ENCODE results near the gene CNIH2. TPM values are rescaled to one million over a fixed set of nuclear protein-coding genes. Genes with fewer than 3 reads are reported as not detected.

Gene CNIH2
- total and polyA plus RNA-seq, 2 of the 13 experiments (the other 11 are each of a cell fraction or from before 2014, with no cell fraction given): 0.60 to 0.69 TPM

DNA sequence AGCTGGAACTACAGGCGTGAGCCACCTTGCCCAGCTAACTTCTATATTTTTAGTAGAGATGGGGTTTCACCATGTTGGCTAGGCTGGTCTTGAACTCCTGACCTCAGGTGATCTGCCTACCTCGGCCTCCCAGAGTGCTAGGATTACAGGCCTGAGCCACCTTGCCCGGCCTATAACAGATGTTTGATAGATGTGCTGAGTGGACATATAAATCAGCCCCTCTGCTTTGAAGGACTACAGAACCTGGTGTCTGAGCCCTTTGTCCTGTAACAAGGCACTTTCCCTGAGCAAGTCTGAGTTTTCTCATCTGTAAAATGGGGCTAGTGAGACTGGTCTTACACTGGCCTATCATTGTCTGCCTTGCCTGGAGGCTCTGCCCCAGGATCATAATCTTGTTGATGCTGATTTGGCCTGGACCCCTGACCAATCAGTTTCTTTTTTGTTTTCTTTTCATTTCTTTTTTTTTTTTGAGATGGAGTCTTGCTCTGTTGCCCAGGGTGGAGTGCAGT is 51.2 kb downstream of the CNIH2 start:
- DNase-seq (ENCODE audit: low spot score): no peak
- Histone ChIP-seq H3K9ac (ENCODE audit: insufficient read depth, low read depth, low read length) (no peak overlapping the region), H3K27me3 (ENCODE audit: control insufficient read depth in 1 of 2, insufficient read depth in 2 of 2, low read length in 2 of 2) (peaks cover 0 to 17% of the 10 kb centered on the region in 2 experiments; a peak in 3 of 5 replicates), H3K4me3 (replicated peaks in 1 of 3; ENCODE audit: insufficient read depth in 1 of 3, low read depth in 2 of 3, low read length in 3 of 3) (peak overlapping the region in 1 of 3 experiments; percentile 76; a peak in 2 of 6 replicates), H3K4me1 (ENCODE audit: insufficient read depth, low read length) (peaks cover 57% of the 10 kb centered on the region), H3K36me3 (replicated peaks in 1 of 2; ENCODE audit: control insufficient read depth in 1 of 2, insufficient read depth in 2 of 2, low read length in 2 of 2) (no peaks in the 10 kb centered on the region), H3K4me2 (ENCODE audit: low read depth, low read length) (peak overlapping the region; percentile 100; the same call in 1 of the 2 replicates), H2AFZ (ENCODE audit: low read length) (no peak overlapping the region), H3K79me2 (ENCODE audit: insufficient read depth, low read length) (no peaks in the 10 kb centered on the region), H3K9me3 (ENCODE audit: low read length) (no peaks in the 10 kb centered on the region), H4K20me1 (ENCODE audit: insufficient read depth, low read length) (no peaks in the 10 kb centered on the region), H3K27ac (ENCODE audit: extremely low read length, insufficient read depth, low read length) (no peak overlapping the region)
- CTCF ChIA-PET (ENCODE audit: low intra/inter-chr PET ratio, low total read pairs): interaction anchor here (1.0 to 3.4 kb wide), 5 partner anchors 8 to 107 kb away, joined by 3 to 68 read pairs (median 7); no protein-coding TSS in a partner anchor
- TF ChIP-seq, protein P1, sequence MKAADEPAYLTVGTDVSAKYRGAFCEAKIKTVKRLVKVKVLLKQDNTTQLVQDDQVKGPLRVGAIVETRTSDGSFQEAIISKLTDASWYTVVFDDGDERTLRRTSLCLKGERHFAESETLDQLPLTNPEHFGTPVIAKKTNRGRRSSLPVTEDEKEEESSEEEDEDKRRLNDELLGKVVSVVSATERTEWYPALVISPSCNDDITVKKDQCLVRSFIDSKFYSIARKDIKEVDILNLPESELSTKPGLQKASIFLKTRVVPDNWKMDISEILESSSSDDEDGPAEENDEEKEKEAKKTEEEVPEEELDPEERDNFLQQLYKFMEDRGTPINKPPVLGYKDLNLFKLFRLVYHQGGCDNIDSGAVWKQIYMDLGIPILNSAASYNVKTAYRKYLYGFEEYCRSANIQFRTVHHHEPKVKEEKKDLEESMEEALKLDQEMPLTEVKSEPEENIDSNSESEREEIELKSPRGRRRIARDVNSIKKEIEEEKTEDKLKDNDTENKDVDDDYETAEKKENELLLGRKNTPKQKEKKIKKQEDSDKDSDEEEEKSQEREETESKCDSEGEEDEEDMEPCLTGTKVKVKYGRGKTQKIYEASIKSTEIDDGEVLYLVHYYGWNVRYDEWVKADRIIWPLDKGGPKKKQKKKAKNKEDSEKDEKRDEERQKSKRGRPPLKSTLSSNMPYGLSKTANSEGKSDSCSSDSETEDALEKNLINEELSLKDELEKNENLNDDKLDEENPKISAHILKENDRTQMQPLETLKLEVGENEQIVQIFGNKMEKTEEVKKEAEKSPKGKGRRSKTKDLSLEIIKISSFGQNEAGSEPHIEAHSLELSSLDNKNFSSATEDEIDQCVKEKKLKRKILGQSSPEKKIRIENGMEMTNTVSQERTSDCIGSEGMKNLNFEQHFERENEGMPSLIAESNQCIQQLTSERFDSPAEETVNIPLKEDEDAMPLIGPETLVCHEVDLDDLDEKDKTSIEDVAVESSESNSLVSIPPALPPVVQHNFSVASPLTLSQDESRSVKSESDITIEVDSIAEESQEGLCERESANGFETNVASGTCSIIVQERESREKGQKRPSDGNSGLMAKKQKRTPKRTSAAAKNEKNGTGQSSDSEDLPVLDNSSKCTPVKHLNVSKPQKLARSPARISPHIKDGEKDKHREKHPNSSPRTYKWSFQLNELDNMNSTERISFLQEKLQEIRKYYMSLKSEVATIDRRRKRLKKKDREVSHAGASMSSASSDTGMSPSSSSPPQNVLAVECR (CRISPR knock-in tag; IDR thresholded peaks at IDR 0.05; ENCODE audit: borderline replicate concordance): no peak
- peak; percentile 78 for TF ChIP-seq MAFF (IDR thresholded peaks at IDR 0.05; ENCODE audit: low read depth, low read length)
- no peak for TF ChIP-seq ZNF792 (CRISPR knock-in tag; IDR thresholded peaks at IDR 0.05)
- TF ChIP-seq MAFK (conservative IDR thresholded peaks at IDR 0.05 in 1 of 2, IDR thresholded peaks at IDR 0.05 in 1 of 2; ENCODE audit: low read length in 2 of 2): peak; percentile 77 to 83
- peak; percentile 52 for TF ChIP-seq ZNF629 (CRISPR knock-in tag; conservative IDR thresholded peaks at IDR 0.05)
- no peak for TF ChIP-seq PHB2 (IDR thresholded peaks at IDR 0.05; ENCODE audit: partially characterized antibody)
- TF ChIP-seq, protein P2, sequence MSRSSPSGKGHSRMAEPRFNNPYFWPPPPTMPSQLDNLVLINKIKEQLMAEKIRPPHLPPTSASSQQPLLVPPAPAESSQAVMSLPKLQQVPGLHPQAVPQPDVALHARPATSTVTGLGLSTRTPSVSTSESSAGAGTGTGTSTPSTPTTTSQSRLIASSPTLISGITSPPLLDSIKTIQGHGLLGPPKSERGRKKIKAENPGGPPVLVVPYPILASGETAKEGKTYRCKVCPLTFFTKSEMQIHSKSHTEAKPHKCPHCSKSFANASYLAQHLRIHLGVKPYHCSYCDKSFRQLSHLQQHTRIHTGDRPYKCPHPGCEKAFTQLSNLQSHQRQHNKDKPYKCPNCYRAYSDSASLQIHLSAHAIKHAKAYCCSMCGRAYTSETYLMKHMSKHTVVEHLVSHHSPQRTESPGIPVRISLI (CRISPR knock-in tag; IDR thresholded peaks at IDR 0.05; ENCODE audit: borderline replicate concordance): 0 out of 2 replicates have a peak, but pooled peaks have one; percentile 2
- FAIRE-seq: no peak
- intact Hi-C loops (cut with micrococcal nuclease; ENCODE audit: unreplicated experiment): loop anchor here (5.0 kb wide), 1 partner anchor 547 kb away; the partner anchor contains the start of gene AP5B1
- in situ Hi-C loops (cut with HindIII; ENCODE audit: extremely low pct_ligation_motif_present, low pct_unique_long_range_greater_than_20kb): loop anchor here (5.0 kb wide), 1 partner anchor 37 kb away; the partner anchor contains the start of gene TMEM151A
- POLR2A ChIA-PET: interaction anchor here (0.9 to 4.0 kb wide), 3 partner anchors 12 to 40 kb away, joined by 3 to 35 read pairs (median 3); partner anchors contain the start of genes CD248 and YIF1A
- ATAC-seq: no peak
- 62% methylated on average over 3 of the region's 3 CpGs for WGBS (ENCODE audit: low lambda C conversion rate)
- no TSS peak for BruUV-seq (replicated peaks)

All from HepG2 (cell line).